ENCODE measurements around the gene PNKD. TPM values are rescaled to one million over a fixed set of nuclear protein-coding genes. Genes with fewer than 3 reads are reported as not detected.

PNKD gene
- total RNA-seq, 2 donors from 2014 or later, result 103 to 145 TPM

DNA sequence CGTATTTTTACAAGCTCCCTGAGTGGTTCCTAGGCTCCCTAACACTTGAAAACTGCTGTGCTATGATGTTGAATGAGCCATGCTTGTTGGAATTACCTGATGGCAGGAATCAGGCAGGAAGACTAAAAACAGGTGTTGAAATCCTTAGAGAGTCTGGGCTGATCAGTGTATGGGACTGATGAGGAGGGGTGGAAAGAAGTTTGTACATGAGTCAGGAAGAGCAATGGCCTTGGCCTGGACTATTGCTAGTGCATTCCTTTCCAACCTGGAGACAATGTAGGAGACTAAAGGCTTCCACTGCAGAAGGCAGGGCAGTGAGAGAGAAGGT is 46.9 kb downstream of the PNKD start:
- H3K27me3 ChIP-seq (replicated peaks; ENCODE audit: insufficient read depth), result no peaks in the 10 kb centered on the region
- DNase-seq (ENCODE audit: low spot score), result no peak
- no peak for TF ChIP-seq POLR2A (IDR thresholded peaks at IDR 0.05)
- no peak for TF ChIP-seq POLR2AphosphoS5 (IDR thresholded peaks at IDR 0.05)
- TF ChIP-seq, protein P1, sequence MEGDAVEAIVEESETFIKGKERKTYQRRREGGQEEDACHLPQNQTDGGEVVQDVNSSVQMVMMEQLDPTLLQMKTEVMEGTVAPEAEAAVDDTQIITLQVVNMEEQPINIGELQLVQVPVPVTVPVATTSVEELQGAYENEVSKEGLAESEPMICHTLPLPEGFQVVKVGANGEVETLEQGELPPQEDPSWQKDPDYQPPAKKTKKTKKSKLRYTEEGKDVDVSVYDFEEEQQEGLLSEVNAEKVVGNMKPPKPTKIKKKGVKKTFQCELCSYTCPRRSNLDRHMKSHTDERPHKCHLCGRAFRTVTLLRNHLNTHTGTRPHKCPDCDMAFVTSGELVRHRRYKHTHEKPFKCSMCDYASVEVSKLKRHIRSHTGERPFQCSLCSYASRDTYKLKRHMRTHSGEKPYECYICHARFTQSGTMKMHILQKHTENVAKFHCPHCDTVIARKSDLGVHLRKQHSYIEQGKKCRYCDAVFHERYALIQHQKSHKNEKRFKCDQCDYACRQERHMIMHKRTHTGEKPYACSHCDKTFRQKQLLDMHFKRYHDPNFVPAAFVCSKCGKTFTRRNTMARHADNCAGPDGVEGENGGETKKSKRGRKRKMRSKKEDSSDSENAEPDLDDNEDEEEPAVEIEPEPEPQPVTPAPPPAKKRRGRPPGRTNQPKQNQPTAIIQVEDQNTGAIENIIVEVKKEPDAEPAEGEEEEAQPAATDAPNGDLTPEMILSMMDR (IDR thresholded peaks at IDR 0.05), result no peak
- peaks cover 5% of the 10 kb centered on the region for H3K4me1 ChIP-seq (replicated peaks)
- no peaks in the 10 kb centered on the region for H3K36me3 ChIP-seq
- intact Hi-C loops (cut with DNase I), result no loop called here
- 67% methylated on average over 1 of the region's 1 CpG for WGBS
- H3K27ac ChIP-seq, result peak overlapping the region in 1 of 2 donors; percentile 78
- no peak overlapping the region for H3K4me3 ChIP-seq
- no peaks in the 10 kb centered on the region for H3K9me3 ChIP-seq

- no peak overlapping the region for H3K27ac ChIP-seq
- DNase-seq (ENCODE audit: low spot score), result no peak
These were observed 47.5 kb downstream of the PNKD start for GRCh38 chr2:218317835-218318234.

GRCh38 chr2:218318241-218318640 is 47.9 kb downstream of the PNKD start:
- no peak for DNase-seq (ENCODE audit: low spot score)
- intact Hi-C loops (cut with DNase I), result no loop called here
- no peak for TF ChIP-seq POLR2AphosphoS5 (IDR thresholded peaks at IDR 0.05)
- Histone ChIP-seq H3K36me3 (no peaks in the 10 kb centered on the region), H3K27me3 (replicated peaks; ENCODE audit: insufficient read depth) (no peaks in the 10 kb centered on the region), H3K27ac (no peak overlapping the region), H3K9me3 (no peaks in the 10 kb centered on the region), H3K4me3 (no peak overlapping the region), H3K4me1 (replicated peaks) (peaks cover 9% of the 10 kb centered on the region)
- WGBS, result 92% methylated on average over 6 of the region's 7 CpGs

More at GRCh38 chr2:218317835-218318234, 47.5 kb downstream of the PNKD start:
- Histone ChIP-seq H3K9me3 (no peaks in the 10 kb centered on the region), H3K27me3 (replicated peaks; ENCODE audit: insufficient read depth) (no peaks in the 10 kb centered on the region), H3K36me3 (no peaks in the 10 kb centered on the region), H3K4me1 (replicated peaks) (peaks cover 9% of the 10 kb centered on the region), H3K4me3 (no peak overlapping the region)
- no peak for TF ChIP-seq POLR2A (IDR thresholded peaks at IDR 0.05)
- TF ChIP-seq, protein P1 (IDR thresholded peaks at IDR 0.05), result no peak
- TF ChIP-seq POLR2AphosphoS5 (IDR thresholded peaks at IDR 0.05), result no peak
- intact Hi-C loops (cut with DNase I), result no loop called here
- over 99% methylated on average over 4 of the region's 4 CpGs for WGBS

DNA sequence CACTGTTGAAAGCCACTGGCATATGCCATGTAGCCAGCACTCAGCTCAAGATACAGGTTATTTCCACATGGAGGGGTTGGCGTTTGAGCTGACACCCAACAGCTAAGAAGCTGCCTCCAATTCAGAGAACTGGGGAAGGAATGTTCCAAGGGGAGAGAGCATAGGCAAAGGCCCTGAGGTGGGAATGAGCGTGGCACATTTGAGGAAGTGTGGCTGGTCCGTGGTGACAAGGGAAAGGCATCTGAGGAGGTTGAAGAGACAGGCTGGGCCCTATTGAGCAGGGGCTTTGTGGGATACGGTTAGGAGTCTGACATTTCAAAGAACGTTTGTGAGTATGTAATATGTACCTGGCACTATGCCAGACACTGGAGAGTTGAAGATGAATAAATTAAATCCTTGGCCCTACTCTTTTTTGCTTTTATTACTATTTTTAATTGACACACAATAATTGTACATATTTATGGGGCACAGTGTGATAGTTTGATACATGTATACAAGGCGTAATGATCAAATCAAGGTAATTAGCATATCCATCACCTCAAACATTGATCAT is 49.6 kb downstream of the PNKD start:
- no peaks in the 10 kb centered on the region for H3K27me3 ChIP-seq (replicated peaks; ENCODE audit: insufficient read depth)
- intact Hi-C loops (cut with DNase I), result no loop called here
- 45% methylated on average over 6 of the region's 6 CpGs for WGBS

GRCh38 chr2:218320704-218321336 is 50.5 kb downstream of the PNKD start:
- no peak overlapping the region for H3K4me3 ChIP-seq
- H3K9me3 ChIP-seq, result no peaks in the 10 kb centered on the region
- peak overlapping the region; percentile 3 to 7 for H3K27ac ChIP-seq
- TF ChIP-seq POLR2A (IDR thresholded peaks at IDR 0.05), result no peak
- no peak for TF ChIP-seq POLR2AphosphoS5 (IDR thresholded peaks at IDR 0.05)
- TF ChIP-seq, protein P1 (IDR thresholded peaks at IDR 0.05), result no peak
- 68% methylated on average over 3 of the region's 3 CpGs for WGBS
- no peaks in the 10 kb centered on the region for H3K27me3 ChIP-seq (replicated peaks; ENCODE audit: insufficient read depth)
- intact Hi-C loops (cut with DNase I), result no loop called here
- no peak for DNase-seq (ENCODE audit: low spot score)
- peaks cover 9% of the 10 kb centered on the region for H3K4me1 ChIP-seq (replicated peaks)
- H3K36me3 ChIP-seq, result no peaks in the 10 kb centered on the region

More for the DNA sequence above, 49.6 kb downstream of the PNKD start:
- H3K9me3 ChIP-seq, result no peaks in the 10 kb centered on the region
- peaks cover 9% of the 10 kb centered on the region for H3K4me1 ChIP-seq (replicated peaks)
- H3K4me3 ChIP-seq, result no peak overlapping the region
- no peak for DNase-seq (ENCODE audit: low spot score)
- TF ChIP-seq POLR2A (IDR thresholded peaks at IDR 0.05) (no peak), POLR2AphosphoS5 (IDR thresholded peaks at IDR 0.05) (no peak)
- TF ChIP-seq, protein P1 (IDR thresholded peaks at IDR 0.05), result no peak
- H3K27ac ChIP-seq, result peak overlapping the region in 1 of 2 donors; percentile 36
- no peaks in the 10 kb centered on the region for H3K36me3 ChIP-seq
